Vagina (tissue), 2 donors: ENCODE measurements around the gene CADM2.

Source experiments
- CTCF ChIP-seq, 3 experiments: fragments of 450-650 bp in 2 of 3; fragments of 200-600 bp in 1 of 3; sonication (generic) in 1 of 3; IDR thresholded peaks; one replicate each; pipeline ENCODE4 v1.5.1; 2017 to 2019; ENCODE audit warnings: antibody characterized with exemption in 3 of 3, mild to moderate bottlenecking in 2 of 3, moderate library complexity in 2 of 3
- POLR2A ChIP-seq, 2 donors: fragments of 450-650 bp; IDR thresholded peaks; one replicate each; pipeline ENCODE4 v1.6.1; 2017; ENCODE audit warnings: antibody characterized with exemption in 2 of 2, mild to moderate bottlenecking in 2 of 2, moderate library complexity in 2 of 2
- POLR2AphosphoS5 ChIP-seq, 2 donors: sonication (generic); formaldehyde crosslinking; IDR thresholded peaks; one replicate each; pipeline ENCODE4 v1.9.0; 2017; ENCODE audit warnings: antibody characterized with exemption in 2 of 2, mild to moderate bottlenecking in 2 of 2, low read depth in 1 of 2; ENCODE audit not compliant: insufficient read depth in 1 of 2

- no peak for TF ChIP-seq CTCF (IDR thresholded peaks at IDR 0.05)
- no peak for TF ChIP-seq POLR2AphosphoS5 (IDR thresholded peaks at IDR 0.05; ENCODE audit: insufficient read depth in 1 of 2, low read depth in 1 of 2)
- no peak for TF ChIP-seq POLR2A (IDR thresholded peaks at IDR 0.05)
Observed at GRCh38 chr3:85167576-85167975, 208.8 kb downstream of the CADM2 start.
